ENCODE measurements around the gene SDC1. TPM values are rescaled to one million over a fixed set of nuclear protein-coding genes. Genes with fewer than 3 reads are reported as not detected.
A peak's percentile ranks its signal among the peaks of the same experiment; 100 is the strongest.
"Not testable (repeated sequence)": the region's sequence is repeated elsewhere in the genome, so short reads cannot be mapped to it uniquely, and the experiment has no call there.

SDC1 gene, protein sequence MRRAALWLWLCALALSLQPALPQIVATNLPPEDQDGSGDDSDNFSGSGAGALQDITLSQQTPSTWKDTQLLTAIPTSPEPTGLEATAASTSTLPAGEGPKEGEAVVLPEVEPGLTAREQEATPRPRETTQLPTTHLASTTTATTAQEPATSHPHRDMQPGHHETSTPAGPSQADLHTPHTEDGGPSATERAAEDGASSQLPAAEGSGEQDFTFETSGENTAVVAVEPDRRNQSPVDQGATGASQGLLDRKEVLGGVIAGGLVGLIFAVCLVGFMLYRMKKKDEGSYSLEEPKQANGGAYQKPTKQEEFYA
- total RNA-seq (100 to 1,000 TPM; 127 to 278 TPM), polyA plus RNA-seq (ENCODE audit: insufficient read length in 6 of 6) (100 to 1,000 TPM in 4 of 6 donors, 10 to 100 TPM in 2; 88.9 to 152 (median 106) TPM)
- long read RNA-seq, donor 1, transcript SDC1-201 (5 exons, 3,147 nt), result major isoform, 26 of 88 reads
- long read RNA-seq, donor 1, transcript SDC1-202 (6 exons, 3,291 nt), result minor isoform, 14 of 88 reads
- long read RNA-seq, donor 1, partial matches to known transcripts, result 48 of 88 reads
- long read RNA-seq, donor 1, other reads (novel, unspliced or antisense), result 0 of 88 reads
- long read RNA-seq, donor 2, transcript SDC1-202 (6 exons, 3,291 nt), result minor isoform, 10 of 57 reads
- long read RNA-seq, donor 2, transcript SDC1-201 (5 exons, 3,147 nt), result major isoform, 17 of 57 reads
- long read RNA-seq, donor 2, partial matches to known transcripts, result 30 of 57 reads
- long read RNA-seq, donor 2, other reads (novel, unspliced or antisense), result 0 of 57 reads
- long read RNA-seq, donor 3, transcript SDC1-201 (5 exons, 3,147 nt), result major isoform, 14 of 28 reads
- long read RNA-seq, donor 3, transcript SDC1-202 (6 exons, 3,291 nt), result major isoform, 14 of 28 reads
- long read RNA-seq, donor 3, partial matches to known transcripts, result 0 of 28 reads
- long read RNA-seq, donor 3, other reads (novel, unspliced or antisense), result 0 of 28 reads
- long read RNA-seq, donor 4, transcript SDC1-201 (5 exons, 3,147 nt), result major isoform, 57 of 94 reads
- long read RNA-seq, donor 4, partial matches to known transcripts, result 8 of 94 reads
- long read RNA-seq, donor 4, other reads (novel, unspliced or antisense), result 26 of 94 reads
- long read RNA-seq, donor 5, transcript SDC1-202 (6 exons, 3,291 nt), result minor isoform, 6 of 52 reads
- long read RNA-seq, donor 5, transcript SDC1-201 (5 exons, 3,147 nt), result major isoform, 21 of 52 reads
- long read RNA-seq, donor 5, partial matches to known transcripts, result 25 of 52 reads
- long read RNA-seq, donor 5, other reads (novel, unspliced or antisense), result 0 of 52 reads
- long read RNA-seq, donor 6, transcript SDC1-202 (6 exons, 3,291 nt), result minor isoform, 5 of 19 reads
- long read RNA-seq, donor 6, transcript SDC1-201 (5 exons, 3,147 nt), result major isoform, 14 of 19 reads
- long read RNA-seq, donor 6, partial matches to known transcripts, result 0 of 19 reads
- long read RNA-seq, donor 6, other reads (novel, unspliced or antisense), result 0 of 19 reads
- long read RNA-seq, donor 7, transcript SDC1-201 (5 exons, 3,147 nt), result major isoform, 15 of 18 reads
- long read RNA-seq, donor 7, partial matches to known transcripts, result 0 of 18 reads
- long read RNA-seq, donor 7, other reads (novel, unspliced or antisense), result 0 of 18 reads
- long read RNA-seq, donor 8, transcript SDC1-202 (6 exons, 3,291 nt), result minor isoform, 9 of 40 reads
- long read RNA-seq, donor 8, transcript SDC1-201 (5 exons, 3,147 nt), result major isoform, 19 of 40 reads
- long read RNA-seq, donor 8, partial matches to known transcripts, result 12 of 40 reads
- long read RNA-seq, donor 8, other reads (novel, unspliced or antisense), result 0 of 40 reads
- long read RNA-seq, donor 9, result 0 reads
- long read RNA-seq, donor 10, transcript SDC1-201 (5 exons, 3,147 nt), result major isoform, 10 of 19 reads
- long read RNA-seq, donor 10, partial matches to known transcripts, result 1 of 19 reads
- long read RNA-seq, donor 10, other reads (novel, unspliced or antisense), result 8 of 19 reads
- long read RNA-seq, donor 11, partial matches to known transcripts, result 0 of 1 reads
- long read RNA-seq, donor 11, other reads (novel, unspliced or antisense), result 0 of 1 reads
- long read RNA-seq, donor 12, transcript SDC1-201 (5 exons, 3,147 nt), result major isoform, 18 of 36 reads
- long read RNA-seq, donor 12, transcript SDC1-202 (6 exons, 3,291 nt), result minor isoform, 12 of 36 reads
- long read RNA-seq, donor 12, partial matches to known transcripts, result 6 of 36 reads
- long read RNA-seq, donor 12, other reads (novel, unspliced or antisense), result 0 of 36 reads

DNA sequence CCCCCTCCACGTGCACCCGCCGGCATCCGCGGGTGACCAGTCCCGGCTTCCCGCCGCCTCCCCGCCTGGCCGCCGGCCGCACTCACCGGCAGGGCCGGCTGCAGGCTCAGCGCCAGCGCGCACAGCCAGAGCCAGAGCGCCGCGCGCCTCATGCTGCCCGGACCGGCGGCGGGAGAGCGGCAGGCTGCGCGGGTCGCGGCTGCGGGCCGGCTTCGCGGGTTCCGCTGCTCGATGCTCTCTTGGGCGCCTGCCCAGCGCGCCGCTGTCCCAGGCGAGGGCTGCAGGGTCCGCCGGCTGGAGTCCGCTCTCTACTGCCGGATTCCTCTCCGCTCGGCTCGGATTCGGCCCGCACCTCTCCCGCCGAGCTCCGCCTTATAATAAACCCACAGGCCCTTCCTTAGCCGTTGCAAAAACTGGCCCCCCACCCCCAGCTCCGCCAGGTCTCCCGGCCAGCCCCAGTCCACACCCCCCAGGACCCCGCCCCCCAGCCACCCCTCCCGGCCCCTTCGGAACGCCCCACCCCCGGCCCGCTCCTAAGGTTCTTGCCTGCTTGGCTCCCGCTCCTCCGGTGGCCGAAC is at the start of gene SDC1:
Gene SDC1 (minus strand): TSS at position 415 of the 578 bp plus-strand sequence. CDS start 263 bp downstream, at position 152.
- H3K4me3 ChIP-seq, result peak within 1 kb of the TSS; percentile 50 to 56
- peaks cover 7 to 76% of the 10 kb centered on the region in 2 donors for H3K27me3 ChIP-seq
- no peaks in the 10 kb centered on the region for H3K9me3 ChIP-seq
- ATAC-seq, result peak; percentile 76
- intact Hi-C loops (cut with DNase I), result loop anchor here in 1 of 2 donors (10.0 kb wide), 1 partner anchor 90 kb away; no protein-coding TSS in a partner anchor
- H3K36me3 ChIP-seq, result no peaks in the 10 kb centered on the region
- DNase-seq, result peak; percentile 64 to 83 (median 72)
- H3K27ac ChIP-seq, result peak within 1 kb of the TSS; percentile 70 to 75
- H3K4me1 ChIP-seq, result peaks cover 8 to 27% of the 10 kb centered on the region in 2 donors
- TF ChIP-seq, protein P1, sequence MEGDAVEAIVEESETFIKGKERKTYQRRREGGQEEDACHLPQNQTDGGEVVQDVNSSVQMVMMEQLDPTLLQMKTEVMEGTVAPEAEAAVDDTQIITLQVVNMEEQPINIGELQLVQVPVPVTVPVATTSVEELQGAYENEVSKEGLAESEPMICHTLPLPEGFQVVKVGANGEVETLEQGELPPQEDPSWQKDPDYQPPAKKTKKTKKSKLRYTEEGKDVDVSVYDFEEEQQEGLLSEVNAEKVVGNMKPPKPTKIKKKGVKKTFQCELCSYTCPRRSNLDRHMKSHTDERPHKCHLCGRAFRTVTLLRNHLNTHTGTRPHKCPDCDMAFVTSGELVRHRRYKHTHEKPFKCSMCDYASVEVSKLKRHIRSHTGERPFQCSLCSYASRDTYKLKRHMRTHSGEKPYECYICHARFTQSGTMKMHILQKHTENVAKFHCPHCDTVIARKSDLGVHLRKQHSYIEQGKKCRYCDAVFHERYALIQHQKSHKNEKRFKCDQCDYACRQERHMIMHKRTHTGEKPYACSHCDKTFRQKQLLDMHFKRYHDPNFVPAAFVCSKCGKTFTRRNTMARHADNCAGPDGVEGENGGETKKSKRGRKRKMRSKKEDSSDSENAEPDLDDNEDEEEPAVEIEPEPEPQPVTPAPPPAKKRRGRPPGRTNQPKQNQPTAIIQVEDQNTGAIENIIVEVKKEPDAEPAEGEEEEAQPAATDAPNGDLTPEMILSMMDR (IDR thresholded peaks at IDR 0.05), result no peak

GRCh38 chr2:20273042-20273441 is 48.1 kb upstream of the SDC1 start:
- Histone ChIP-seq H3K36me3 (peaks cover 0 to 35% of the 10 kb centered on the region in 2 donors), H3K27me3 (no peaks in the 10 kb centered on the region), H3K4me3 (no peak overlapping the region), H3K9me3 (no peaks in the 10 kb centered on the region), H3K27ac (no peak overlapping the region), H3K4me1 (no peaks in the 10 kb centered on the region)
- ATAC-seq, result no peak
- intact Hi-C loops (cut with DNase I), result no loop called here
- TF ChIP-seq, protein P1 (IDR thresholded peaks at IDR 0.05), result no peak
- DNase-seq, result no peak

DNA sequence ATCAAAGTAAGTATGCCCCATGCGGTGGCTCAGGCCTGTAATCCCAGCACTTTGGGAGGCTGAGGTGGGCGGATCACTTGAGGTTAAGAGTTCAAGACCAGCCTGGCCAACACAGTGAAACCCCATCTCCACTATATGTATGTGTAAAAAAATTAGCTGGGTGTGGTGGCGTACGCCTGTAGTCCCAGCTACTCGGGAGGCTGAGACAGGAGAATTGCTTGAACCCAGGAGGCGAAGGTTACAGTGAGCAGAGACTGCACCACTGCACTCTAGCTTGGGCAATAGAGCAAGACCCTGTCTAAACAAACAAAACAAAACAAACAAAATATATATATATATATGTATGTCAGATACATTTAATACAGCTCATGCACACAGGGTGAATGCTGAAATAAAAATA is 43.4 kb upstream of the SDC1 start:
- H3K9me3 ChIP-seq; H3K27me3 ChIP-seq; H3K4me3 ChIP-seq; ATAC-seq; DNase-seq; intact Hi-C loops (cut with DNase I); H3K27ac ChIP-seq; H3K4me1 ChIP-seq: not testable (repeated sequence)
- peaks cover 0 to 36% of the 10 kb centered on the region in 2 donors for H3K36me3 ChIP-seq

DNA sequence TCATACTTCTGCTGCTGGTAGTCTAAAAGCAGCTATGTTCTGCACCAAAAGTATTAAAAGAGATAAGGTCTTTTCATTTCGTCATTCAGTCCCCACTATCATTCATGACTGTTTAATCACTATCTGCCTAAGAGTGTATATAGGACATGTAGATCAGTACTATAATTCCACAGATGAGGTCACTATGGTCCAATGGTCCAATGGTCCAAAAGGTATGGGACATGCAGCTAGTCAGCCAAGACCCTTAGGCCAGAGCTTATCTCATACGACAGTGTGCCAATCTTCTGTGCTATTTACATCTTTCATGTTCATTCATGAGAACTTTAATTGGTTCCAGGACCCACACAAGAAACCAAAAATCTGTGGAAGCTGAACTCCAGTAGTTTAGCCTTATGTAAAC is 42.6 kb upstream of the SDC1 start:
- no peak for ATAC-seq
- Histone ChIP-seq H3K9me3 (no peaks in the 10 kb centered on the region), H3K4me1 (no peaks in the 10 kb centered on the region), H3K27me3 (no peaks in the 10 kb centered on the region), H3K36me3 (peaks cover 0 to 39% of the 10 kb centered on the region in 2 donors), H3K27ac (no peak overlapping the region), H3K4me3 (no peak overlapping the region)
- no peak for DNase-seq
- TF ChIP-seq, protein P1 (IDR thresholded peaks at IDR 0.05), result no peak
- intact Hi-C loops (cut with DNase I), result no loop called here

Measured in left lung (tissue), 14 donors.